Upper lobe of right lung (tissue), 1 donor: ENCODE measurements around the gene PSMD6. TPM values are rescaled to one million over a fixed set of nuclear protein-coding genes. Genes with fewer than 3 reads are reported as not detected.

ENCODE experiments used
- ATAC-seq: fragments of 200-7000 bp; cut with Tn5 transposase; one replicate; pipeline ENCODE4 v1.9.1; 2020; ENCODE audit warnings: mild to moderate bottlenecking, moderate library complexity
- DNase-seq: peaks from one replicate; pipeline ENCODE4 v3.0.0-alpha.2; 2020
- H3K27ac ChIP-seq: fragments of 200-600 bp; one replicate; pipeline ENCODE4 v1.8.0; 2022
- H3K27me3 ChIP-seq: fragments of 200-600 bp; one replicate; pipeline ENCODE4 v1.8.0; 2022; ENCODE audit warnings: mild to moderate bottlenecking
- H3K36me3 ChIP-seq: fragments of 200-600 bp; one replicate; pipeline ENCODE4 v1.8.0; 2022
- H3K4me1 ChIP-seq: fragments of 200-600 bp; one replicate; pipeline ENCODE4 v1.8.0; 2022
- H3K4me3 ChIP-seq: fragments of 200-600 bp; one replicate; pipeline ENCODE4 v1.8.0; 2022; ENCODE audit warnings: mild to moderate bottlenecking
- H3K9me3 ChIP-seq: fragments of 200-600 bp; one replicate; pipeline ENCODE4 v1.8.0; 2022
- intact Hi-C: fragments of 100-400 bp; cut with DNase I; formaldehyde crosslinking; loops from one replicate; pipeline ENCODE4 v1.11.0; 2022
- total RNA-seq: library from RNA; stranded (reverse); fragmentation: NEBNext Ultra II Directional; extraction: Animal tissue kit (Norgen Biotek cat#: 25700); gene quantifications from one replicate; pipeline ENCODE4 v1.2.1, GENCODE V29; 2021
- TF ChIP-seq, protein P1 (sequence below): fragments of 200-600 bp; IDR thresholded peaks from one replicate; pipeline ENCODE4 v1.8.0; 2022; ENCODE audit warnings: antibody characterized with exemption
- donor health status: DM: no; HTN: yes; CAD: no; lungs with severe emphysema.

Gene PSMD6
- total RNA-seq, 1 donor from 2014 or later = 52.2 TPM

DNA sequence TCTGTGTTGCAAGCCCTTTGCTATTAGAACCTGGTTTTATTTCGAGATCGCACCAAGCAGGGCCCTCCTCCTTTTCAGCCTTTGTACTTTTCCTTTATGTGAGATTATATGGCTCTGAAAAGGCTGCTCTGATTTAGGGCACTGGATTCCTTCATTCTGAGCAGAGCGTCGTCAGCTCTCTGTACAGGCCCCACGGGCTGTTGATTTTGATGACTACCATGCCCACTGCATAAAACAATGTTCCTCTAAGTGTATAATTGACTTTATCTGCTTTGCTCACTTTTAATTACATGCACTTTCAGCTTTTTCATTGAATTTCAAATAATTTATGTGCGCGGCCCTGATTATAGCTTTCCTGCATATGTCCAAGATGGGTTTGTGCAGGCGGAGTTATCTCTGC, 4.4 kb upstream of the PSMD6 start:
- intact Hi-C loops = no loop called here
- ATAC-seq (no peak), DNase-seq (no peak)
- Histone ChIP-seq H3K27me3 (peaks cover 4% of the 10 kb centered on the region), H3K4me3 (no peak overlapping the region), H3K36me3 (no peaks in the 10 kb centered on the region), H3K4me1 (no peaks in the 10 kb centered on the region), H3K27ac (no peak overlapping the region), H3K9me3 (no peaks in the 10 kb centered on the region)
- TF ChIP-seq, protein P1, sequence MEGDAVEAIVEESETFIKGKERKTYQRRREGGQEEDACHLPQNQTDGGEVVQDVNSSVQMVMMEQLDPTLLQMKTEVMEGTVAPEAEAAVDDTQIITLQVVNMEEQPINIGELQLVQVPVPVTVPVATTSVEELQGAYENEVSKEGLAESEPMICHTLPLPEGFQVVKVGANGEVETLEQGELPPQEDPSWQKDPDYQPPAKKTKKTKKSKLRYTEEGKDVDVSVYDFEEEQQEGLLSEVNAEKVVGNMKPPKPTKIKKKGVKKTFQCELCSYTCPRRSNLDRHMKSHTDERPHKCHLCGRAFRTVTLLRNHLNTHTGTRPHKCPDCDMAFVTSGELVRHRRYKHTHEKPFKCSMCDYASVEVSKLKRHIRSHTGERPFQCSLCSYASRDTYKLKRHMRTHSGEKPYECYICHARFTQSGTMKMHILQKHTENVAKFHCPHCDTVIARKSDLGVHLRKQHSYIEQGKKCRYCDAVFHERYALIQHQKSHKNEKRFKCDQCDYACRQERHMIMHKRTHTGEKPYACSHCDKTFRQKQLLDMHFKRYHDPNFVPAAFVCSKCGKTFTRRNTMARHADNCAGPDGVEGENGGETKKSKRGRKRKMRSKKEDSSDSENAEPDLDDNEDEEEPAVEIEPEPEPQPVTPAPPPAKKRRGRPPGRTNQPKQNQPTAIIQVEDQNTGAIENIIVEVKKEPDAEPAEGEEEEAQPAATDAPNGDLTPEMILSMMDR = no peak

DNA sequence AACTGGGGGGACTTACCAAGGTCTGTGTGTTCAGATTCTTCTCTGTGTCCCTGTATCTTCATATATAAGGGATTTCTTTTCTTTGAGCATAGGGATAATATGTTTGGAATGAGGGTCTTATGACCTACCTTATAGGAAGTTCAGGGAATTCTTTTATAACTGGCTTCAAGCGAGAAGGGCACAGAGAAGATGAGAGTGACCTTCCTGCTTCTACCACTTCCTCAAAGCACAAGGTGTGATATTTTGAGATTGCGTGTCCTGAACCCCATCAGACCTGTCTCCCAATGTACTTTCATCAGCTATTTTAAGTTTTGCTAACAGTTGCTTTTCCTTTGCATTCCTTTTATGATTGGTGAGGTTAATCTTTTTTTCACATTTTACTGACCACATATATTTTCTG, 3.1 kb upstream of the PSMD6 start:
- intact Hi-C loops = no loop called here

DNA sequence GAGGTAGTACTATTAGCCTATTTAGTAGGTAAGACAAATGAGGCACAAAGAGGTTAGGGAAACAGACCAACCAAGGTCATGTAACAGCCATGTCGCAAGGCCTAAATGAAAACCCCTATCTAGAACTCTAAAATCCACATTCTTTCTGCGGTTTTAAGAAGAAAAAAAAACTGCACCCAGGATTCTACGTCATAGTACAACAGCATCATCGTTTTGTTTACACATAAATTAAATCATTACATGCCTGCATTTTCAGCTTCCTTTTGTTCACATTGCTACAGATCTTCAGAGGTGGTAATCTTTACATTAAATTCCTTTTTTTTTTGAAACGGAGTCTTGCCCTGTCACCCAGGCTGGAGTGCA, 548 bp upstream of the PSMD6 start:
- H3K36me3 ChIP-seq = peaks cover 29% of the 10 kb centered on the region
- H3K27ac ChIP-seq = peak overlapping the region; percentile 82
- H3K4me1 ChIP-seq = peaks cover 23% of the 10 kb centered on the region
- intact Hi-C loops = no loop called here
- no peak for ATAC-seq
- H3K9me3 ChIP-seq = no peaks in the 10 kb centered on the region
- TF ChIP-seq, protein P1 = no peak
- no peak for DNase-seq
- H3K4me3 ChIP-seq = peak overlapping the region; percentile 80
- H3K27me3 ChIP-seq = no peaks in the 10 kb centered on the region

More for the DNA sequence above, 3.1 kb upstream of the PSMD6 start:
- H3K9me3 ChIP-seq = no peaks in the 10 kb centered on the region
- TF ChIP-seq, protein P1 = no peak
- DNase-seq (no peak), ATAC-seq (no peak)
- H3K27ac ChIP-seq = no peak overlapping the region
- peaks cover 12% of the 10 kb centered on the region for H3K4me1 ChIP-seq
- peaks cover 4% of the 10 kb centered on the region for H3K27me3 ChIP-seq
- peaks cover 5% of the 10 kb centered on the region for H3K36me3 ChIP-seq
- no peak overlapping the region for H3K4me3 ChIP-seq

DNA sequence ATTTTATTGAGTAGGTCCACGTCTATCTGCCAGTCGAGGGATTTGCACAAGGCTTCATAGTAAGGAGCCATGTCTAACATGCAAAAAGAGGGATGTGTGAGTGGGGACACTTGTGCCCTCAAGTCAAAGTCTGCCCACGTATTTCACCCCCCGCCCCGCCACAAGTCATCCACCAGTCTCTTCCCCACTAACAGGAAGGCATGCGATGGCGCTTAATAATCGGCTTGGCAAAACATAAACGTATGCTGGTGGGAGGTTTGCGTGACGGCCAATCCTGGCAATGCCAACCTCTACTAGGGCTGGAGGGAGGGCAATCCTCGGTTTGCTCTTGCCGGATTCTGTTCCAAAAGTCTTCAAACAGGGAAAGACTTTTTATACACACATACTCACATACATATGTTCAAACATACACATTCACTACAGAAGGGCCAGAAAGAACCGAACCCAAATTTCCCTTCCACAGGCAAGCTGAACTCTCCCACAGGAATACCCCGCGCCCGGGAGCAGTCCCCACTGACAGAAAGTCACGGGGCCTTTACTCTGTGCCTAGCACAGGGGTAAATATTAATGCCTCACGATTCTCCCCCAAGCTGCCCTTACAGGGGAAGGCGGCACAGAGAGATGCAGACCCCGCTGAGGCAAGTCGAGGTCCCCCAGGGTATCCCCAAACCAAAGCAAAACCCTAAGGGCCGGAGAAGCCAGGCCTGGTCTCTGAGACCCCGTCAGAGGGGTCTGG, 675 bp downstream of the PSMD6 start:
- H3K4me1 ChIP-seq = peaks cover 23% of the 10 kb centered on the region
- peak overlapping the region; percentile 82 for H3K27ac ChIP-seq
- H3K9me3 ChIP-seq = no peaks in the 10 kb centered on the region
- H3K4me3 ChIP-seq = peak overlapping the region; percentile 80
- intact Hi-C loops = no loop called here
- ATAC-seq = no peak
- H3K27me3 ChIP-seq = no peaks in the 10 kb centered on the region
- no peak for DNase-seq
- TF ChIP-seq, protein P1 = no peak
- H3K36me3 ChIP-seq = peaks cover 41% of the 10 kb centered on the region

DNA sequence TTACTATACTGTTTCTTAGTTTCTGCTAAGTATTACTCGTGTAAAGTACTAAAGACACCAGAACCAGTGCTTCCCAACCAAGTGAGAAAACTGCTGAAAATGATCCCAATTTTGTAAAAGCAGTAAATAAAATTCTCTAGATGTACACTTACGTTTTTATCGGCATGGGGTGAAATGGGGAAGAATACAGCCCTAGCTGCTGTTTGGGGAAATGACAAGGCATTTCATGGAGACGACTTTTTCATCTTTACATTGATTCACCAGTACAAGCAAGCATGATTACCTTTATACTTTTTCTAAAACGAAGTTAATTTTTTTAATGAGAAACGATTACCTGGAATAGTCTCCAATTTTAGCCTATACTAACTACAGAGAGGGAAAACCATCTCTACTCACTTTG, 1.4 kb downstream of the PSMD6 start:
- Histone ChIP-seq H3K36me3 (peaks cover 48% of the 10 kb centered on the region), H3K4me1 (peaks cover 23% of the 10 kb centered on the region), H3K9me3 (no peaks in the 10 kb centered on the region), H3K27me3 (no peaks in the 10 kb centered on the region), H3K27ac (no peak overlapping the region), H3K4me3 (peak overlapping the region; percentile 80)
- intact Hi-C loops = no loop called here
- DNase-seq (no peak), ATAC-seq (no peak)
- TF ChIP-seq, protein P1 = no peak
